K562 (cell line): ENCODE results near the gene AP1M1. TPM values are rescaled to one million over a fixed set of nuclear protein-coding genes. Genes with fewer than 3 reads are reported as not detected.

ENCODE experiments used
- polyA plus RNA-seq, 8 experiments: library from polyadenylated mRNA; depleted of rRNA in 4 of 8; stranded (reverse) in 5 of 8; unstranded in 3 of 8; fragments of >200 nt; fragmentation: Nextera tagmentation in 2 of 8; fragmentation: Illumina TruSeq in 1 of 8; extraction: Ambion mirVana in 2 of 8; extraction: Trizol in 1 of 8; gene quantifications; 2 replicates each; pipeline versions ENCODE4 v1.2.1 to v1.2.3, GENCODE V29; 2011 to 2014; ENCODE audit warnings: inconsistent platforms in 1 of 8, missing spikeins in 1 of 8
- small RNA-seq: library from RNA; depleted of rRNA; stranded (forward); fragments of <200 nt; gene quantifications from one replicate; pipeline ENCODE3, GENCODE V24; 2014
- total RNA-seq, 7 experiments: library from RNA; depleted of rRNA in 6 of 7; stranded (reverse); fragments of >200 nt in 6 of 7; fragmentation: Illumina TruSeq in 2 of 7; extraction: Trizol in 2 of 7; gene quantifications; 2 replicates each; pipeline versions ENCODE4 v1.2.1 to v1.2.3, GENCODE V29; 2011 to 2021; ENCODE audit warnings: low replicate concordance in 1 of 7

Gene AP1M1
- total and polyA plus RNA-seq, 9 of the 15 experiments (the other 6 are each of a cell fraction or from before 2014, with no cell fraction given): 0.87 to 56.2 (median 29.1) TPM

Small RNA genes within 50 kb of the gene (small RNA-seq; reads per million reads assigned to genes)
- not detected for gene RF00017

Other genes starting within 250 kb of the AP1M1 start
- gene OR10H4, start 248.9 kb upstream of the AP1M1 start, total RNA-seq (2014; rRNA removed): not detected in 2 replicates
- not detected in 2 replicates for gene OR10H4, start 248.9 kb upstream of the AP1M1 start, total RNA-seq (2014; rRNA removed; fragmentation: Illumina TruSeq; extraction: Trizol)
- not detected in 2 replicates for gene OR10H4, start 248.9 kb upstream of the AP1M1 start, total RNA-seq (2015; rRNA removed; fragmentation: Illumina TruSeq; extraction: Trizol)
- gene OR10H4, start 248.9 kb upstream of the AP1M1 start, total RNA-seq (2021): not detected in 2 replicates
- gene OR10H4, start 248.9 kb upstream of the AP1M1 start, polyA plus RNA-seq (2011; rRNA removed): not detected in 2 replicates
- not detected in 2 replicates for gene OR10H4, start 248.9 kb upstream of the AP1M1 start, polyA plus RNA-seq (2014; fragmentation: Illumina TruSeq; extraction: Trizol)
- not detected for gene OR10H4, start 248.9 kb upstream of the AP1M1 start, polyA plus RNA-seq (2014; fragmentation: Nextera tagmentation; extraction: Ambion mirVana)
- not detected in 2 replicates for gene OR10H4, start 248.9 kb upstream of the AP1M1 start, polyA plus RNA-seq (2014; rRNA removed)
- gene TPM4, start 121.4 kb upstream of the AP1M1 start, total RNA-seq (2014; rRNA removed): 76.3 and 82.9 TPM in 2 replicates
- gene TPM4, start 121.4 kb upstream of the AP1M1 start, total RNA-seq (2014; rRNA removed; fragmentation: Illumina TruSeq; extraction: Trizol): 81.8 and 91.3 TPM in 2 replicates
- gene TPM4, start 121.4 kb upstream of the AP1M1 start, total RNA-seq (2015; rRNA removed; fragmentation: Illumina TruSeq; extraction: Trizol): 106 and 111 TPM in 2 replicates
- gene TPM4, start 121.4 kb upstream of the AP1M1 start, total RNA-seq (2021): 61.2 and 63.6 TPM in 2 replicates
- gene TPM4, start 121.4 kb upstream of the AP1M1 start, polyA plus RNA-seq (2011; rRNA removed): 104 and 126 TPM in 2 replicates
- gene TPM4, start 121.4 kb upstream of the AP1M1 start, polyA plus RNA-seq (2014; fragmentation: Illumina TruSeq; extraction: Trizol): 87.6 and 108 TPM in 2 replicates
- gene TPM4, start 121.4 kb upstream of the AP1M1 start, polyA plus RNA-seq (2014; fragmentation: Nextera tagmentation; extraction: Ambion mirVana): 10 to 100 TPM; 28.1 to 34.0 TPM
- gene TPM4, start 121.4 kb upstream of the AP1M1 start, polyA plus RNA-seq (2014; rRNA removed): 77.4 and 86.3 TPM in 2 replicates
- gene RAB8A, start 86.0 kb upstream of the AP1M1 start, total RNA-seq (2014; rRNA removed): 42.5 and 47.2 TPM in 2 replicates
- 60.2 and 66.7 TPM in 2 replicates for gene RAB8A, start 86.0 kb upstream of the AP1M1 start, total RNA-seq (2014; rRNA removed; fragmentation: Illumina TruSeq; extraction: Trizol)
- gene RAB8A, start 86.0 kb upstream of the AP1M1 start, total RNA-seq (2015; rRNA removed; fragmentation: Illumina TruSeq; extraction: Trizol): 92.0 and 102 TPM in 2 replicates
- gene RAB8A, start 86.0 kb upstream of the AP1M1 start, total RNA-seq (2021): 71.9 and 82.7 TPM in 2 replicates
- 45.4 and 66.9 TPM in 2 replicates for gene RAB8A, start 86.0 kb upstream of the AP1M1 start, polyA plus RNA-seq (2011; rRNA removed)
- gene RAB8A, start 86.0 kb upstream of the AP1M1 start, polyA plus RNA-seq (2014; fragmentation: Illumina TruSeq; extraction: Trizol): 53.2 and 55.4 TPM in 2 replicates
- gene RAB8A, start 86.0 kb upstream of the AP1M1 start, polyA plus RNA-seq (2014; fragmentation: Nextera tagmentation; extraction: Ambion mirVana): 10 to 100 TPM; 11.2 to 13.9 TPM
- gene RAB8A, start 86.0 kb upstream of the AP1M1 start, polyA plus RNA-seq (2014; rRNA removed): 47.1 and 80.1 TPM in 2 replicates
- 0.18 and 0.29 TPM in 2 replicates for gene HSH2D, start 54.2 kb upstream of the AP1M1 start, total RNA-seq (2014; rRNA removed)
- gene HSH2D, start 54.2 kb upstream of the AP1M1 start, total RNA-seq (2014; rRNA removed; fragmentation: Illumina TruSeq; extraction: Trizol): 0.15 and 0.19 TPM in 2 replicates
- gene HSH2D, start 54.2 kb upstream of the AP1M1 start, total RNA-seq (2015; rRNA removed; fragmentation: Illumina TruSeq; extraction: Trizol): 1.1 TPM in 2 replicates
- gene HSH2D, start 54.2 kb upstream of the AP1M1 start, total RNA-seq (2021): 0.16 and 0.42 TPM in 2 replicates
- gene HSH2D, start 54.2 kb upstream of the AP1M1 start, polyA plus RNA-seq (2011; rRNA removed): 0.33 and 0.39 TPM in 2 replicates
- 0.30 and 0.42 TPM in 2 replicates for gene HSH2D, start 54.2 kb upstream of the AP1M1 start, polyA plus RNA-seq (2014; fragmentation: Illumina TruSeq; extraction: Trizol)
- under 1 TPM in 1 of 2 experiments, not detected in 1; 0.03 TPM for gene HSH2D, start 54.2 kb upstream of the AP1M1 start, polyA plus RNA-seq (2014; fragmentation: Nextera tagmentation; extraction: Ambion mirVana)
- 0.12 and 0.37 TPM in 2 replicates for gene HSH2D, start 54.2 kb upstream of the AP1M1 start, polyA plus RNA-seq (2014; rRNA removed)
- not detected in 2 replicates for gene CIB3, start 24.4 kb upstream of the AP1M1 start, total RNA-seq (2014; rRNA removed)
- not detected in 2 replicates for gene CIB3, start 24.4 kb upstream of the AP1M1 start, total RNA-seq (2014; rRNA removed; fragmentation: Illumina TruSeq; extraction: Trizol)
- gene CIB3, start 24.4 kb upstream of the AP1M1 start, total RNA-seq (2015; rRNA removed; fragmentation: Illumina TruSeq; extraction: Trizol): not detected in 2 replicates
- not detected in 2 replicates for gene CIB3, start 24.4 kb upstream of the AP1M1 start, total RNA-seq (2021)
- not detected in 2 replicates for gene CIB3, start 24.4 kb upstream of the AP1M1 start, polyA plus RNA-seq (2011; rRNA removed)
- gene CIB3, start 24.4 kb upstream of the AP1M1 start, polyA plus RNA-seq (2014; fragmentation: Illumina TruSeq; extraction: Trizol): not detected in 2 replicates
- gene CIB3, start 24.4 kb upstream of the AP1M1 start, polyA plus RNA-seq (2014; fragmentation: Nextera tagmentation; extraction: Ambion mirVana): under 1 TPM in 1 of 2 experiments, not detected in 1; 0.08 TPM
- gene CIB3, start 24.4 kb upstream of the AP1M1 start, polyA plus RNA-seq (2014; rRNA removed): 0.13 TPM in 1 of 2 replicates, not detected in the other
- 94.5 and 95.8 TPM in 2 replicates for gene FAM32A, start 12.5 kb upstream of the AP1M1 start, total RNA-seq (2014; rRNA removed)
- gene FAM32A, start 12.5 kb upstream of the AP1M1 start, total RNA-seq (2014; rRNA removed; fragmentation: Illumina TruSeq; extraction: Trizol): 54.5 and 57.2 TPM in 2 replicates
- 70.9 and 73.7 TPM in 2 replicates for gene FAM32A, start 12.5 kb upstream of the AP1M1 start, total RNA-seq (2015; rRNA removed; fragmentation: Illumina TruSeq; extraction: Trizol)
- gene FAM32A, start 12.5 kb upstream of the AP1M1 start, total RNA-seq (2021): 44.9 and 45.9 TPM in 2 replicates
- 82.6 and 96.7 TPM in 2 replicates for gene FAM32A, start 12.5 kb upstream of the AP1M1 start, polyA plus RNA-seq (2011; rRNA removed)
- gene FAM32A, start 12.5 kb upstream of the AP1M1 start, polyA plus RNA-seq (2014; fragmentation: Illumina TruSeq; extraction: Trizol): 76.2 and 77.8 TPM in 2 replicates
- 10 to 100 TPM; 30.7 to 43.0 TPM for gene FAM32A, start 12.5 kb upstream of the AP1M1 start, polyA plus RNA-seq (2014; fragmentation: Nextera tagmentation; extraction: Ambion mirVana)
- 94.5 and 102 TPM in 2 replicates for gene FAM32A, start 12.5 kb upstream of the AP1M1 start, polyA plus RNA-seq (2014; rRNA removed)
- gene KLF2, start 126.9 kb downstream of the AP1M1 start, total RNA-seq (2014; rRNA removed): 0.20 TPM in 1 of 2 replicates, not detected in the other
- 0.07 TPM in 1 of 2 replicates, not detected in the other for gene KLF2, start 126.9 kb downstream of the AP1M1 start, total RNA-seq (2014; rRNA removed; fragmentation: Illumina TruSeq; extraction: Trizol)
- not detected in 2 replicates for gene KLF2, start 126.9 kb downstream of the AP1M1 start, total RNA-seq (2015; rRNA removed; fragmentation: Illumina TruSeq; extraction: Trizol)
- gene KLF2, start 126.9 kb downstream of the AP1M1 start, total RNA-seq (2021): 0.71 and 1.3 TPM in 2 replicates
- gene KLF2, start 126.9 kb downstream of the AP1M1 start, polyA plus RNA-seq (2011; rRNA removed): not detected in 2 replicates
- not detected in 2 replicates for gene KLF2, start 126.9 kb downstream of the AP1M1 start, polyA plus RNA-seq (2014; fragmentation: Illumina TruSeq; extraction: Trizol)
- not detected for gene KLF2, start 126.9 kb downstream of the AP1M1 start, polyA plus RNA-seq (2014; fragmentation: Nextera tagmentation; extraction: Ambion mirVana)
- gene KLF2, start 126.9 kb downstream of the AP1M1 start, polyA plus RNA-seq (2014; rRNA removed): 0.19 TPM in 1 of 2 replicates, not detected in the other